SU-DHL-6 (cell line): ENCODE data around the gene SLC35A5.

Source experiments
- EZH2phosphoT487 ChIP-seq: fragments of 200-600 bp; sonication (generic), shearing (Covaris generic); conservative IDR thresholded peaks from 2 replicates; pipeline ENCODE4 v1.6.1; 2018; ENCODE audit warnings: mild to moderate bottlenecking, antibody characterized with exemption, low read length, moderate library complexity, mixed read lengths
- TF ChIP-seq, protein P1 (sequence below): fragments of 200-600 bp; sonication (generic); IDR thresholded peaks from one replicate; pipeline ENCODE4 v1.5.1; 2017; ENCODE audit warnings: antibody characterized with exemption, mild to moderate bottlenecking, low read length, moderate library complexity; ENCODE audit not compliant: insufficient read depth, poor library complexity, severe bottlenecking

GRCh38 chr3:112587336-112587735 is 25.5 kb downstream of the SLC35A5 start:
- TF ChIP-seq, protein P1, sequence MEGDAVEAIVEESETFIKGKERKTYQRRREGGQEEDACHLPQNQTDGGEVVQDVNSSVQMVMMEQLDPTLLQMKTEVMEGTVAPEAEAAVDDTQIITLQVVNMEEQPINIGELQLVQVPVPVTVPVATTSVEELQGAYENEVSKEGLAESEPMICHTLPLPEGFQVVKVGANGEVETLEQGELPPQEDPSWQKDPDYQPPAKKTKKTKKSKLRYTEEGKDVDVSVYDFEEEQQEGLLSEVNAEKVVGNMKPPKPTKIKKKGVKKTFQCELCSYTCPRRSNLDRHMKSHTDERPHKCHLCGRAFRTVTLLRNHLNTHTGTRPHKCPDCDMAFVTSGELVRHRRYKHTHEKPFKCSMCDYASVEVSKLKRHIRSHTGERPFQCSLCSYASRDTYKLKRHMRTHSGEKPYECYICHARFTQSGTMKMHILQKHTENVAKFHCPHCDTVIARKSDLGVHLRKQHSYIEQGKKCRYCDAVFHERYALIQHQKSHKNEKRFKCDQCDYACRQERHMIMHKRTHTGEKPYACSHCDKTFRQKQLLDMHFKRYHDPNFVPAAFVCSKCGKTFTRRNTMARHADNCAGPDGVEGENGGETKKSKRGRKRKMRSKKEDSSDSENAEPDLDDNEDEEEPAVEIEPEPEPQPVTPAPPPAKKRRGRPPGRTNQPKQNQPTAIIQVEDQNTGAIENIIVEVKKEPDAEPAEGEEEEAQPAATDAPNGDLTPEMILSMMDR = no peak
- TF ChIP-seq EZH2phosphoT487 = no peak
